Measurements from ENCODE around the gene CFAP52. TPM values are rescaled to one million over a fixed set of nuclear protein-coding genes. Genes with fewer than 3 reads are reported as not detected.
A peak's percentile ranks its signal among the peaks of the same experiment; 100 is the strongest.
"Not testable (repeated sequence)": the region's sequence is repeated elsewhere in the genome, so short reads cannot be mapped to it uniquely, and the experiment has no call there.

The CFAP52 gene
- total and polyA plus RNA-seq, 4 donors, result 3.8 to 28.8 (median 19.5) TPM

DNA sequence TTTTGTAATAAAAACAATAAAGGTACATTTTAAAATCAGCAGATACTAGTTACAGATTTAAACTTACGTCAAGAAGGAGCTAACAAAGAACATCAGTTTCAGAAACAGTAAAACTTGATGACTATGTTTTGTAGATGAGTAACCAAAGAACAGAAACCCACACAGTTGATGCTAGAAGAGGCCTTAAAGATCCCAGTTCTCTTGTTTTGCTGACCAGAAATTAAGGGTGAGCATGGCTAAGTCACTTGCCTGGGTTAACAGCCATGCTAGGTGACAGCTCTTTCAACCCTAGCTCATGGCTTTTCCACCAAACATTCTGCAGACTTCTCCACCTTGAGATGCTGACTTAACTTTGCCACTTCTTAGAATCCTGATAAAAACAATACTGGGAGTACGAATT lies 27.2 kb upstream of the CFAP52 start:
- Histone ChIP-seq H3K9ac (ENCODE audit: insufficient read depth in 1 of 2, low read length in 2 of 2) (no peak overlapping the region), H3K9me3 (ENCODE audit: control insufficient read depth in 4 of 4, insufficient read depth in 3 of 4, low read length in 3 of 4) (no peaks in the 10 kb centered on the region), H3K4me3 (no peak overlapping the region), H3K36me3 (ENCODE audit: control insufficient read depth in 4 of 4, insufficient read depth in 4 of 4, low read length in 4 of 4) (peaks cover 0 to 3% (median 0%) of the 10 kb centered on the region in 4 donors), H3K4me1 (ENCODE audit: control insufficient read depth in 5 of 5, insufficient read depth in 5 of 5, low read length in 5 of 5) (no peaks in the 10 kb centered on the region), H3K27me3 (ENCODE audit: control insufficient read depth in 3 of 3, insufficient read depth in 3 of 3, low read length in 2 of 3) (no peaks in the 10 kb centered on the region), H3K27ac (ENCODE audit: low read depth in 1 of 2, low read length in 1 of 2) (no peak overlapping the region)
- ATAC-seq (ENCODE audit: insufficient read depth, low FRiP score), result no peak
- TF ChIP-seq, protein P1, sequence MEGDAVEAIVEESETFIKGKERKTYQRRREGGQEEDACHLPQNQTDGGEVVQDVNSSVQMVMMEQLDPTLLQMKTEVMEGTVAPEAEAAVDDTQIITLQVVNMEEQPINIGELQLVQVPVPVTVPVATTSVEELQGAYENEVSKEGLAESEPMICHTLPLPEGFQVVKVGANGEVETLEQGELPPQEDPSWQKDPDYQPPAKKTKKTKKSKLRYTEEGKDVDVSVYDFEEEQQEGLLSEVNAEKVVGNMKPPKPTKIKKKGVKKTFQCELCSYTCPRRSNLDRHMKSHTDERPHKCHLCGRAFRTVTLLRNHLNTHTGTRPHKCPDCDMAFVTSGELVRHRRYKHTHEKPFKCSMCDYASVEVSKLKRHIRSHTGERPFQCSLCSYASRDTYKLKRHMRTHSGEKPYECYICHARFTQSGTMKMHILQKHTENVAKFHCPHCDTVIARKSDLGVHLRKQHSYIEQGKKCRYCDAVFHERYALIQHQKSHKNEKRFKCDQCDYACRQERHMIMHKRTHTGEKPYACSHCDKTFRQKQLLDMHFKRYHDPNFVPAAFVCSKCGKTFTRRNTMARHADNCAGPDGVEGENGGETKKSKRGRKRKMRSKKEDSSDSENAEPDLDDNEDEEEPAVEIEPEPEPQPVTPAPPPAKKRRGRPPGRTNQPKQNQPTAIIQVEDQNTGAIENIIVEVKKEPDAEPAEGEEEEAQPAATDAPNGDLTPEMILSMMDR (IDR thresholded peaks at IDR 0.05; ENCODE audit: control extremely low read depth, extremely low read depth), result no peak
- DNase-seq, result no peak
- WGBS, 2 donors, result 94 to 96% methylated on average over 2 of the region's 2 CpGs

DNA sequence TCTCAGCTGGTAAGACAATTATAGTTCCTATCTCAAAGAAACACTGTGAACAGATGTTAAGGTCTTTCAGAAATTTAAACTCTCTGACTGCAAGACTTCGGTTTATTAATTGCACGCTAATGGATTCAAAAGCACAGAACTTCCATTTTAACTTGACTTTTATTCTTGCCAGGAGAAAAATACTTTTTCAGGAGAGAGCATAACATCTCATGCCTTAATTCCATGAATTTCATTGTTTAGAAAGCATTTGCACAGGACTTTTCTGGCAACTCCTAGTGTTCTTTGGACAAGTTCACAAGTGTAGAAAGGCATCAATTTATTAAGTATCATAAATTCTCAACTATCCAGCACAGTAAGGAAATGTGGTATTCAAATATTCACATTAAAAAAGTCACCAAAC lies 23.3 kb upstream of the CFAP52 start:
- H3K27me3 ChIP-seq (ENCODE audit: control insufficient read depth in 3 of 3, insufficient read depth in 3 of 3, low read length in 2 of 3), result no peaks in the 10 kb centered on the region
- no peak overlapping the region for H3K9ac ChIP-seq (ENCODE audit: insufficient read depth in 1 of 2, low read length in 2 of 2)
- DNase-seq (no peak), ATAC-seq (ENCODE audit: insufficient read depth, low FRiP score) (no peak)
- H3K9me3 ChIP-seq (ENCODE audit: control insufficient read depth in 4 of 4, insufficient read depth in 3 of 4, low read length in 3 of 4), result no peaks in the 10 kb centered on the region
- peaks cover 0 to 2% (median 0%) of the 10 kb centered on the region in 5 donors for H3K4me1 ChIP-seq (ENCODE audit: control insufficient read depth in 5 of 5, insufficient read depth in 5 of 5, low read length in 5 of 5)
- WGBS, 2 donors, result 93 to 96% methylated on average over 2 of the region's 2 CpGs
- no peak overlapping the region for H3K27ac ChIP-seq (ENCODE audit: low read depth in 1 of 2, low read length in 1 of 2)
- H3K4me3 ChIP-seq, result no peak overlapping the region
- H3K36me3 ChIP-seq (ENCODE audit: control insufficient read depth in 4 of 4, insufficient read depth in 4 of 4, low read length in 4 of 4), result peaks cover 0 to 9% (median 3%) of the 10 kb centered on the region in 4 donors
- TF ChIP-seq, protein P1 (IDR thresholded peaks at IDR 0.05; ENCODE audit: control extremely low read depth, extremely low read depth), result no peak

DNA sequence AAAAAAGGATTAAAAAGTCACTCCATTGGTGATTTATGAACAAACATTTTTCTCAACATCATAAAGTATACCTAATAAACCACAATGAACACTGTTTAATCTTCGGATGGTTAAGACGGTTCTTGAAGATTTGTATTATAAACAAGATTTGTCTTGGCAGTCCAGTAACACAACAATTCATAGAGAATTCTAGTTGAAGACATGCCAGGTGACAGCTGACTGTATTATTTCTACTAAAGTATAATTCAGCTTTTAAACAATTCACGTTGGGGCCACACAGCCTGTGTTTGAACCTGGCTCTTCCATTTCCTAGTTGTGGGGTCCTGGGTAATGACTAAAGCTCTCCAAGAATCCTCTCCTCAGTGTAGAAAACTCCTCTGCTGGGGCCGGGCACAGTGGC lies 22.8 kb upstream of the CFAP52 start:
- H3K9me3 ChIP-seq (ENCODE audit: control insufficient read depth in 4 of 4, insufficient read depth in 3 of 4, low read length in 3 of 4), result no peaks in the 10 kb centered on the region
- no peak overlapping the region for H3K4me3 ChIP-seq
- no peak overlapping the region for H3K27ac ChIP-seq (ENCODE audit: low read depth in 1 of 2, low read length in 1 of 2)
- TF ChIP-seq, protein P1 (IDR thresholded peaks at IDR 0.05; ENCODE audit: control extremely low read depth, extremely low read depth), result no peak
- no peaks in the 10 kb centered on the region for H3K27me3 ChIP-seq (ENCODE audit: control insufficient read depth in 3 of 3, insufficient read depth in 3 of 3, low read length in 2 of 3)
- no peak for DNase-seq
- 83 to 85% methylated on average over 4 of the region's 4 CpGs for WGBS, 2 donors
- H3K9ac ChIP-seq (ENCODE audit: insufficient read depth in 1 of 2, low read length in 2 of 2), result no peak overlapping the region
- H3K36me3 ChIP-seq (ENCODE audit: control insufficient read depth in 4 of 4, insufficient read depth in 4 of 4, low read length in 4 of 4), result peaks cover 0 to 9% (median 3%) of the 10 kb centered on the region in 4 donors
- ATAC-seq (ENCODE audit: insufficient read depth, low FRiP score), result no peak
- peaks cover 0 to 2% (median 0%) of the 10 kb centered on the region in 5 donors for H3K4me1 ChIP-seq (ENCODE audit: control insufficient read depth in 5 of 5, insufficient read depth in 5 of 5, low read length in 5 of 5)

DNA sequence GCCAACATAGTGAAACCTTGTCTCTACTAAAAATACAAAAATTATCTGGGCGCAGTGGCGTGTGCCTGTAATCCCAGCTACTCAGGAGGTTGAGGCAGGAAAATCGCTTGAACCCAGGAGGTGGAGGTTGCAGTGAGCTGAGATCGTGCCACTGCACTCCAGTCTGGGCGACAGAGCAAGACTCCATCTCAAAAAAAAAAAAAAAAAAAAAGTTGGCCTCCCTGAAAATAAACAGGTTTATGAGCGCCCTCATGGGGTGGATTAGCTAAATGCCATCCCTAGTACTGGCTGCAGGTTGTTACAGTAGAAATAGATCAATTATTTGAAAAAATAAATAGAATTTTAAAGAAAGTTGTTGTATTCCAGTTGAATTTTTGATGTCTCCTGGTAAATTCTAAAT lies 21.7 kb upstream of the CFAP52 start:
- not testable (repeated sequence) for H3K27ac ChIP-seq (ENCODE audit: low read depth in 1 of 2, low read length in 1 of 2); ATAC-seq (ENCODE audit: insufficient read depth, low FRiP score); H3K4me3 ChIP-seq; H3K9me3 ChIP-seq (ENCODE audit: control insufficient read depth in 4 of 4, insufficient read depth in 3 of 4, low read length in 3 of 4); H3K9ac ChIP-seq (ENCODE audit: insufficient read depth in 1 of 2, low read length in 2 of 2); H3K36me3 ChIP-seq (ENCODE audit: control insufficient read depth in 4 of 4, insufficient read depth in 4 of 4, low read length in 4 of 4); H3K4me1 ChIP-seq (ENCODE audit: control insufficient read depth in 5 of 5, insufficient read depth in 5 of 5, low read length in 5 of 5); H3K27me3 ChIP-seq (ENCODE audit: control insufficient read depth in 3 of 3, insufficient read depth in 3 of 3, low read length in 2 of 3)
- WGBS, 2 donors, result 83 to 91% methylated on average over 6 of the region's 6 CpGs
- DNase-seq, result peak in 2 of 3 donors; percentile 16 to 22

Measured in lung (tissue), 12 donors.